IMR-90 (cell line): Measurements from ENCODE around the gene OR10H1. TPM values are rescaled to one million over a fixed set of nuclear protein-coding genes. Genes with fewer than 3 reads are reported as not detected.

Experiments used
- ATAC-seq: fragments of 200-7000 bp; cut with Tn5 transposase; 2 replicates; pipeline ENCODE4 v1.9.1; 2020; ENCODE audit warnings: low read depth, mild to moderate bottlenecking, moderate library complexity
- BruUV-seq: library from RNA; stranded (reverse); fragments of 400-500 nt; replicated peaks from 2 replicates; lab custom pipeline; 2021; lab: Mats Ljungman, UMichigan
- CTCF ChIA-PET: fragments of 300-600 bp; formaldehyde crosslinking; extraction: SDS; loops from one replicate; lab custom pipeline; 2021; ENCODE audit warnings: antibody characterized with exemption; lab: Yijun Ruan, JAX
- POLR2A ChIA-PET: fragments of 300-600 bp; sonication (Branson Sonifier 250); formaldehyde crosslinking; loops from one replicate; lab custom pipeline; 2022; ENCODE audit warnings: antibody characterized with exemption; ENCODE audit not compliant: unreplicated experiment; lab: Charles Lee
- DNase-seq: peaks from one replicate; pipeline ENCODE4 v3.0.0; 2013
- H2AFZ ChIP-seq: replicated peaks from 2 replicates; pipeline ENCODE3; 2013; ENCODE audit warnings: low read length, mild to moderate bottlenecking; ENCODE audit not compliant: poor library complexity
- H2AK5ac ChIP-seq: 2 replicates; pipeline ENCODE4 v1.6.1; 2013; ENCODE audit warnings: low read depth, low read length, inconsistent platforms
- H2AK9ac ChIP-seq: replicated peaks from 2 replicates; pipeline ENCODE3; 2013; ENCODE audit warnings: mild to moderate bottlenecking, low read depth, low read length, moderate library complexity; ENCODE audit not compliant: poor library complexity
- H2BK120ac ChIP-seq: 2 replicates; pipeline ENCODE4 v1.6.1; 2013; ENCODE audit warnings: low read depth, low read length, inconsistent platforms
- H2BK15ac ChIP-seq: 3 replicates; pipeline ENCODE4 v1.6.1; 2013; ENCODE audit warnings: low read depth, low read length, inconsistent platforms
- H2BK20ac ChIP-seq: 2 replicates; pipeline ENCODE4 v1.6.1; 2013; ENCODE audit warnings: low read depth, mild to moderate bottlenecking, inconsistent platforms, low read length, moderate library complexity
- H2BK5ac ChIP-seq: 2 replicates; pipeline ENCODE4 v1.6.1; 2013; ENCODE audit warnings: mild to moderate bottlenecking, low read depth, low read length, inconsistent platforms; ENCODE audit not compliant: poor library complexity, severe bottlenecking
- H3K14ac ChIP-seq: replicated peaks from 2 replicates; pipeline ENCODE4 v1.6.1; 2013; ENCODE audit warnings: low read depth, low read length, inconsistent platforms
- H3K18ac ChIP-seq: 2 replicates; pipeline ENCODE4 v1.6.1; 2013; ENCODE audit warnings: low read depth, low read length, control low read depth
- H3K23ac ChIP-seq: 2 replicates; pipeline ENCODE4 v1.6.1; 2013; ENCODE audit warnings: low read depth, low read length, inconsistent platforms
- H3K27ac ChIP-seq: 2 replicates; pipeline ENCODE4 v1.5.1; 2013; ENCODE audit warnings: mild to moderate bottlenecking, control low read depth, low read length; ENCODE audit not compliant: insufficient read depth
- H3K27me3 ChIP-seq: 2 replicates; pipeline ENCODE4 v1.6.1; 2013; ENCODE audit warnings: low read length; ENCODE audit not compliant: control insufficient read depth, insufficient read depth
- H3K36me3 ChIP-seq: 2 replicates; pipeline ENCODE4 v1.6.1; 2013; ENCODE audit warnings: low read length, mixed read lengths; ENCODE audit not compliant: control insufficient read depth, insufficient read depth
- H3K4ac ChIP-seq: 2 replicates; pipeline ENCODE4 v1.6.1; 2013; ENCODE audit warnings: low read depth, low read length, inconsistent platforms
- H3K4me1 ChIP-seq: 2 replicates; pipeline ENCODE4 v1.6.1; 2013; ENCODE audit warnings: low read length, mixed read lengths; ENCODE audit not compliant: control insufficient read depth, insufficient read depth
- H3K4me2 ChIP-seq: 2 replicates; pipeline ENCODE4 v1.6.1; 2013; ENCODE audit warnings: low read depth, mild to moderate bottlenecking, control low read depth, low read length, moderate library complexity
- H3K4me3 ChIP-seq: 2 replicates; pipeline ENCODE4 v1.5.1; 2013; ENCODE audit warnings: low read depth, mild to moderate bottlenecking, control low read depth, low read length, moderate library complexity; ENCODE audit not compliant: insufficient read depth
- H3K56ac ChIP-seq: 2 replicates; pipeline ENCODE4 v1.6.1; 2013; ENCODE audit warnings: low read length, inconsistent platforms; ENCODE audit not compliant: insufficient read depth; ENCODE audit errors: extremely low read depth
- H3K79me1 ChIP-seq, 2 experiments: 2 replicates each; pipeline ENCODE4 v1.6.1; 2013; ENCODE audit warnings: low read length in 2 of 2, inconsistent platforms in 1 of 2, low read depth in 1 of 2
- H3K9ac ChIP-seq: 2 replicates; pipeline ENCODE4 v1.6.1; 2013; ENCODE audit warnings: low read depth, low read length, control low read depth
- H3K9me1 ChIP-seq: 2 replicates; pipeline ENCODE4 v1.6.1; 2013; ENCODE audit warnings: low read length, inconsistent platforms; ENCODE audit not compliant: insufficient read depth
- H3K9me3 ChIP-seq: 2 replicates; pipeline ENCODE4 v1.6.1; 2013; ENCODE audit warnings: low read length; ENCODE audit not compliant: control insufficient read depth, insufficient read depth
- H4K20me1 ChIP-seq: 2 replicates; pipeline ENCODE4 v1.6.1; 2013; ENCODE audit warnings: low read length, inconsistent platforms; ENCODE audit not compliant: insufficient read depth
- H4K5ac ChIP-seq: 2 replicates; pipeline ENCODE4 v1.6.1; 2013; ENCODE audit warnings: mild to moderate bottlenecking, low read depth, low read length, control low read depth
- H4K8ac ChIP-seq, 2 experiments: 2 replicates each; pipeline ENCODE4 v1.6.1; 2013; ENCODE audit warnings: low read depth in 2 of 2, low read length in 2 of 2, control low read depth in 1 of 2, inconsistent platforms in 1 of 2
- H4K91ac ChIP-seq: 2 replicates; pipeline ENCODE4 v1.6.1; 2013; ENCODE audit warnings: low read depth, low read length, inconsistent platforms; ENCODE audit not compliant: insufficient read depth
- CEBPB ChIP-seq: IDR thresholded peaks from 2 replicates; pipeline ENCODE4 v1.6.1; 2012; ENCODE audit warnings: low read depth, low read length, improper control_type of control experiment
- CTCF ChIP-seq: conservative IDR thresholded peaks from 2 replicates; pipeline ENCODE4 v1.5.1; 2012; ENCODE audit warnings: mild to moderate bottlenecking, low read depth, low read length, improper control_type of control experiment
- MAFK ChIP-seq: IDR thresholded peaks from 2 replicates; pipeline ENCODE4 v1.6.1; 2012; ENCODE audit warnings: low read depth, low read length, improper control_type of control experiment
- MAZ ChIP-seq: IDR thresholded peaks from 2 replicates; pipeline ENCODE4 v1.6.1; 2012; ENCODE audit warnings: low read depth, mild to moderate bottlenecking, low read length, improper control_type of control experiment, moderate library complexity, borderline replicate concordance
- MXI1 ChIP-seq: IDR thresholded peaks from 2 replicates; pipeline ENCODE4 v1.6.1; 2012; ENCODE audit warnings: low read depth, mild to moderate bottlenecking, low read length, moderate library complexity, borderline replicate concordance
- NFE2L2 ChIP-seq: fragments of 150-350 bp; IDR thresholded peaks from 2 replicates; pipeline ENCODE4 v1.6.1; 2016; ENCODE audit warnings: low read depth, mild to moderate bottlenecking, low read length
- RAD21 ChIP-seq: IDR thresholded peaks from 2 replicates; pipeline ENCODE4 v1.6.1; 2012; ENCODE audit warnings: low read length, improper control_type of control experiment
- RCOR1 ChIP-seq: IDR thresholded peaks from 2 replicates; pipeline ENCODE4 v1.6.1; 2012; ENCODE audit warnings: mild to moderate bottlenecking, low read length, improper control_type of control experiment; ENCODE audit not compliant: insufficient replicate concordance
- RFX5 ChIP-seq: IDR thresholded peaks from 2 replicates; pipeline ENCODE4 v1.8.0; 2012; ENCODE audit warnings: low read depth, mild to moderate bottlenecking, low read length, moderate library complexity
- SMC3 ChIP-seq: fragments of 150-350 bp; IDR thresholded peaks from 2 replicates; pipeline ENCODE4 v1.6.1; 2016; ENCODE audit warnings: low read depth, mild to moderate bottlenecking, antibody characterized with exemption, low read length, moderate library complexity
- WGBS, 2 experiments: methylation state at CpG; one replicate each; pipeline versions ENCODE4 v1.1.5 to v1.1.7; 2013; ENCODE audit warnings: missing lambda C conversion rate in 2 of 2; ENCODE audit not compliant: insufficient read length in 1 of 2; ENCODE audit errors: extremely low coverage in 2 of 2; 5-methylcytosine and 5-hydroxymethylcytosine counted together
- dilution Hi-C: fragments of 300-500 bp; cut with HindIII; formaldehyde crosslinking; loops from one replicate; pipeline ENCODE4 v1.14.3; 2018; ENCODE audit warnings: low sequenced_read_pairs; ENCODE audit not compliant: unreplicated experiment
- in situ Hi-C: fragments of 300-500 bp; cut with MboI; formaldehyde crosslinking; loops from 3 replicates; pipeline ENCODE4 v1.14.3; 2019; ENCODE audit warnings: low sequenced_read_pairs, inconsistent platforms, mixed read lengths
- intact Hi-C: fragments of 100-400 bp; cut with micrococcal nuclease; formaldehyde crosslinking; loops from 2 replicates; pipeline ENCODE4 v1.10.0; 2022
- polyA plus RNA-seq, 3 experiments: library from polyadenylated mRNA; depleted of rRNA; stranded (reverse); fragments of >200 nt; gene quantifications; 2 replicates each; pipeline ENCODE4 v1.2.3, GENCODE V29; 2012; ENCODE audit warnings: low replicate concordance in 1 of 3
- total RNA-seq: library from RNA; depleted of rRNA; stranded (reverse); fragments of >200 nt; gene quantifications from 2 replicates; pipeline ENCODE4 v1.2.3, GENCODE V29; 2012

Gene OR10H1
- total and polyA plus RNA-seq, 2 of the 4 experiments (the other 2 are of a cell fraction), result not detected

- Histone ChIP-seq H3K36me3 (no peaks in the 10 kb centered on the region), H3K9me3 (peaks cover 10% of the 10 kb centered on the region; the same call in 1 of the 2 replicates), H3K4me2 (no peak overlapping the region), H3K4ac (no peak overlapping the region), H3K56ac (no peak overlapping the region), H3K18ac (no peak overlapping the region), H2AK9ac (no peak overlapping the region), H2AFZ (no peak overlapping the region), H3K4me1 (no peaks in the 10 kb centered on the region), H2BK20ac (no peak overlapping the region), H3K9me1 (no peaks in the 10 kb centered on the region), H3K4me3 (no peak overlapping the region), H3K27ac (no peak overlapping the region), H4K20me1 (no peaks in the 10 kb centered on the region), H2BK5ac (no peak overlapping the region), H3K27me3 (no peaks in the 10 kb centered on the region), H2BK15ac (no peak overlapping the region), H3K9ac (no peak overlapping the region), H4K8ac (no peak overlapping the region), H3K23ac (no peak overlapping the region), H4K91ac (no peak overlapping the region), H4K5ac (no peak overlapping the region), H2BK120ac (no peak overlapping the region), H3K79me1 (no peaks in the 10 kb centered on the region), H2AK5ac (no peak overlapping the region), H3K14ac (no peak overlapping the region)
- dilution Hi-C loops, result no loop called here
- POLR2A ChIA-PET, result no interaction called here
- no peak for DNase-seq
- no peak for ATAC-seq
- CTCF ChIA-PET, result no interaction called here
- in situ Hi-C loops, result no loop called here
- intact Hi-C loops, result no loop called here
- WGBS, 2 experiments, result 17% methylated on average over 2 of the region's 7 CpGs; no CpG with 5 or more reads in 1 of the 2 experiments
- no TSS peak for BruUV-seq
- TF ChIP-seq RFX5 (no peak), RCOR1 (no peak), MAZ (no peak), MAFK (no peak), MXI1 (no peak), SMC3 (no peak), CEBPB (no peak), NFE2L2 (no peak), CTCF (no peak), RAD21 (no peak)
Measured at GRCh38 chr19:15813916-15814315, 1.5 kb downstream of the OR10H1 start.
